ENCODE measurements around the gene ACAD11.

DNA sequence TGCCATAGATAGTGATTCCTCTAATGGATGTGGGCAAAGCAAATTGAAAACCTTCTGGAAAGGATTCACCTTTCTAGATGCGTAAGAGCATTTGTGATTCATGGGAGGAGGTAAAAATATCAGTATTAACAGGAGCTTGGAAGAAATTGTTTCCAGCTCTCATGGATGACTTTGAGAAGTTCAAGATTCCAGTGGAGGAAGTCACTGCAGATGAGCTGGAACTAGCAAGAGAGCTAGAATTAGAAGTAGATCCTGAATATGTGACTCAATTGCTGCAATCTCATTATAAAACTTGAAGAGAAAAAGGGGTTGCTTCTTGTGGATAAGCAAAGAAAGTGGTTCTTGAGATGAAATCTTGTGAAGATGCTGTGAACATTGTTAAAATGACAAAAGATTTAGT lies 150.5 kb downstream of the ACAD11 start:
- TF ChIP-seq, protein P1, sequence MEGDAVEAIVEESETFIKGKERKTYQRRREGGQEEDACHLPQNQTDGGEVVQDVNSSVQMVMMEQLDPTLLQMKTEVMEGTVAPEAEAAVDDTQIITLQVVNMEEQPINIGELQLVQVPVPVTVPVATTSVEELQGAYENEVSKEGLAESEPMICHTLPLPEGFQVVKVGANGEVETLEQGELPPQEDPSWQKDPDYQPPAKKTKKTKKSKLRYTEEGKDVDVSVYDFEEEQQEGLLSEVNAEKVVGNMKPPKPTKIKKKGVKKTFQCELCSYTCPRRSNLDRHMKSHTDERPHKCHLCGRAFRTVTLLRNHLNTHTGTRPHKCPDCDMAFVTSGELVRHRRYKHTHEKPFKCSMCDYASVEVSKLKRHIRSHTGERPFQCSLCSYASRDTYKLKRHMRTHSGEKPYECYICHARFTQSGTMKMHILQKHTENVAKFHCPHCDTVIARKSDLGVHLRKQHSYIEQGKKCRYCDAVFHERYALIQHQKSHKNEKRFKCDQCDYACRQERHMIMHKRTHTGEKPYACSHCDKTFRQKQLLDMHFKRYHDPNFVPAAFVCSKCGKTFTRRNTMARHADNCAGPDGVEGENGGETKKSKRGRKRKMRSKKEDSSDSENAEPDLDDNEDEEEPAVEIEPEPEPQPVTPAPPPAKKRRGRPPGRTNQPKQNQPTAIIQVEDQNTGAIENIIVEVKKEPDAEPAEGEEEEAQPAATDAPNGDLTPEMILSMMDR (IDR thresholded peaks at IDR 0.05) = no peak
- TF ChIP-seq POLR2A (IDR thresholded peaks at IDR 0.05) (no peak), POLR2AphosphoS5 (IDR thresholded peaks at IDR 0.05; ENCODE audit: insufficient read depth in 1 of 2, low read depth in 1 of 2) (no peak)
